ENCODE measurements around the gene OFD1.

DNA sequence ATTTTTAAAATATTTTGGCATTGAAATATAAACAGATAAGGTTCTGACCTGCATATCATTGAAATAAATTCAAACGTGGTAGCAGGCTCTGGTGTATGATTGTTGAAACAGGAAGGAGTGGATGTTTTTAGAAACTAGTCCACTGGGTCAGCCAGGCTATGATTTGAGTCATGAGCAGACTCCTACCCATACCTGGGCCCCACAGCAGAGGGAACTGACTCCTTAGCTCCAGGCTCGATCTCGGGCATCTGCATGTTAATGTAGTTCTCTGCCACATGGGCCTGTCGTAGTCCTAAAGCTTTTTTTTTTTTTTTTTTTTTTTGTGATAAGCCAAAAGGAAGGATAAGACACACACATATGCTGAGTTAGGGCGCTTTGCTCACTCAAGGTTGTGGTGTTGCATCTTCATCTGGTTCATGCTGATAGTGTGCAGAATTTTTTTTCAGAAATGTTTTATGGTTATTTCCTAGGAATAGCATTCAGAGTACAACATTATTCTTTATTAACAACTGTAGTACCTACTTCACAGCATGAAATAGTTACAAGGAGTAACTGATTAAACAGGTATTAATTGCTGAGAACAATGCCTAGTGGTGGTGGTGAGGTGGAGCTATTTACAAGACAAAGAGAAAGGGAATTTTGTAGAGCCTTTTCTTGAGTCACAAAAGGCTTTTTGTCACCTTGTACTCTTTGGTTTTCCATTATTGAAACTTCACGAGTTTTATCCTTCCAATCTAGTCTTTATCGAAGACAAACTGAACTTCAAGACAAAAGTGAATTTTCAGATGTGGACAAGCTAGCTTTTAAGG lies 27.3 kb downstream of the OFD1 start:
- TF ChIP-seq POLR2A (IDR thresholded peaks at IDR 0.05): no peak
- TF ChIP-seq, protein P1, sequence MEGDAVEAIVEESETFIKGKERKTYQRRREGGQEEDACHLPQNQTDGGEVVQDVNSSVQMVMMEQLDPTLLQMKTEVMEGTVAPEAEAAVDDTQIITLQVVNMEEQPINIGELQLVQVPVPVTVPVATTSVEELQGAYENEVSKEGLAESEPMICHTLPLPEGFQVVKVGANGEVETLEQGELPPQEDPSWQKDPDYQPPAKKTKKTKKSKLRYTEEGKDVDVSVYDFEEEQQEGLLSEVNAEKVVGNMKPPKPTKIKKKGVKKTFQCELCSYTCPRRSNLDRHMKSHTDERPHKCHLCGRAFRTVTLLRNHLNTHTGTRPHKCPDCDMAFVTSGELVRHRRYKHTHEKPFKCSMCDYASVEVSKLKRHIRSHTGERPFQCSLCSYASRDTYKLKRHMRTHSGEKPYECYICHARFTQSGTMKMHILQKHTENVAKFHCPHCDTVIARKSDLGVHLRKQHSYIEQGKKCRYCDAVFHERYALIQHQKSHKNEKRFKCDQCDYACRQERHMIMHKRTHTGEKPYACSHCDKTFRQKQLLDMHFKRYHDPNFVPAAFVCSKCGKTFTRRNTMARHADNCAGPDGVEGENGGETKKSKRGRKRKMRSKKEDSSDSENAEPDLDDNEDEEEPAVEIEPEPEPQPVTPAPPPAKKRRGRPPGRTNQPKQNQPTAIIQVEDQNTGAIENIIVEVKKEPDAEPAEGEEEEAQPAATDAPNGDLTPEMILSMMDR (IDR thresholded peaks at IDR 0.05): no peak

Measured in breast epithelium (tissue), 3 donors.